ENCODE results near the gene OTOP1. TPM values are rescaled to one million over a fixed set of nuclear protein-coding genes. Genes with fewer than 3 reads are reported as not detected.
A peak's percentile ranks its signal among the peaks of the same experiment; 100 is the strongest.
"Not testable (repeated sequence)": the region's sequence is repeated elsewhere in the genome, so short reads cannot be mapped to it uniquely, and the experiment has no call there.

OTOP1 gene
- total RNA-seq, 4 donors from 2014 or later = not detected

DNA sequence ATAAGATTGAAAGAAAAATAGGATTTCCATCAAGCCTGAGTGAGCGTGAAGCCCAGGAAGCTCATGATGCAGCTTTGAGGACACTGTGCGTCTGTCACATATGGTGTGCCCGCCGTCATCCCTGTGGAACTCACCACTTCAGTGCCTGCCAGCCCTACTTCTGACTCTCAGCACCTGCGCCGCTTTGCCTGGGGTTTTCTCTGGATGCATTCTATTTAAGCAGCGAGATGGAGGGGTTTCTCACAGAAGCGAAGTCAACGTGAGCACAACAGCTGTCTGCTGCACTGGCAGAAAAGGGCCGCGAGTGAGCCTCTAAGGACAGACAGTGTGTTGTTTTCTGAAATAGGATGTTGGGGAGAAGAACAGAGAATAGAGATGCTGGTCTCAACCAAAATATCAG lies 27.5 kb upstream of the OTOP1 start:
- Histone ChIP-seq H3K36me3 (no peaks in the 10 kb centered on the region), H3K4me1 (peaks cover 0 to 4% (median under 1%) of the 10 kb centered on the region in 4 donors), H3K27me3 (no peaks in the 10 kb centered on the region), H3K9me3 (no peaks in the 10 kb centered on the region), H3K4me3 (no peak overlapping the region), H3K27ac (no peak overlapping the region)
- in situ Hi-C loops (cut with MboI; ENCODE audit: low pct_ligation_motif_present in 1 of 4, low pct_unique_long_range_greater_than_20kb in 1 of 4, low sequenced_read_pairs in 3 of 4) (loop anchor here in 3 of 4 donors (10.0 kb wide), 2 partner anchors 81 to 91 kb away; no protein-coding TSS in a partner anchor), intact Hi-C loops (cut with DNase I; ENCODE audit: low total_unique reads) (no loop called here)
- TF ChIP-seq POLR2AphosphoS5 (IDR thresholded peaks at IDR 0.05) = no peak
- TF ChIP-seq POLR2A (IDR thresholded peaks at IDR 0.05) = no peak
- no peak for TF ChIP-seq EP300 (IDR thresholded peaks at IDR 0.05; ENCODE audit: low read depth)
- TF ChIP-seq, protein P1, sequence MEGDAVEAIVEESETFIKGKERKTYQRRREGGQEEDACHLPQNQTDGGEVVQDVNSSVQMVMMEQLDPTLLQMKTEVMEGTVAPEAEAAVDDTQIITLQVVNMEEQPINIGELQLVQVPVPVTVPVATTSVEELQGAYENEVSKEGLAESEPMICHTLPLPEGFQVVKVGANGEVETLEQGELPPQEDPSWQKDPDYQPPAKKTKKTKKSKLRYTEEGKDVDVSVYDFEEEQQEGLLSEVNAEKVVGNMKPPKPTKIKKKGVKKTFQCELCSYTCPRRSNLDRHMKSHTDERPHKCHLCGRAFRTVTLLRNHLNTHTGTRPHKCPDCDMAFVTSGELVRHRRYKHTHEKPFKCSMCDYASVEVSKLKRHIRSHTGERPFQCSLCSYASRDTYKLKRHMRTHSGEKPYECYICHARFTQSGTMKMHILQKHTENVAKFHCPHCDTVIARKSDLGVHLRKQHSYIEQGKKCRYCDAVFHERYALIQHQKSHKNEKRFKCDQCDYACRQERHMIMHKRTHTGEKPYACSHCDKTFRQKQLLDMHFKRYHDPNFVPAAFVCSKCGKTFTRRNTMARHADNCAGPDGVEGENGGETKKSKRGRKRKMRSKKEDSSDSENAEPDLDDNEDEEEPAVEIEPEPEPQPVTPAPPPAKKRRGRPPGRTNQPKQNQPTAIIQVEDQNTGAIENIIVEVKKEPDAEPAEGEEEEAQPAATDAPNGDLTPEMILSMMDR (IDR thresholded peaks at IDR 0.05) = no peak
- WGBS, 2 donors (ENCODE audit: low coverage in 1 of 2) = 86 to 96% methylated on average over 4 to 11 of the region's 11 CpGs
- DNase-seq = no peak

DNA sequence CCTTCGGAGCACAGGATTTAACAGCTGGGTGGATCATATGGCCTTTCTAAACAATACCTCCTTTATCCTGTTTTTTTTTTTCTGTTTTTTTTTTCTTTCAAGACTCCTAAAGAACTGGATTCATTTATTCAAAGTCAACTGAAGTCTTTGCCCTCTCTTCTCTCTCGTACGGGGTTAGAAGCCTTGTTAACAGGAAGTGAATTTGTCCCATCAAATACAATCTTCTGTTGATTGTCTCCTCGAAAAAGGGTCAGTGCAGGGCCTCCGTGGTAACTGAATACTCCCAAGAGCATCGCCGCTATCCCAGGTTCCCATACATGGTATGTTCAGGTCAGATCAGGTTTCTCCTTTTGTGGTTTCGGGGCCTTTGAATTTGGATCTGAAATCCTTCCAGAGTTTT lies 23.1 kb upstream of the OTOP1 start:
- no peak overlapping the region for H3K4me3 ChIP-seq
- intact Hi-C loops (cut with DNase I; ENCODE audit: low total_unique reads) = no loop called here
- DNase-seq = no peak
- TF ChIP-seq EP300 (IDR thresholded peaks at IDR 0.05; ENCODE audit: low read depth) (no peak), POLR2A (IDR thresholded peaks at IDR 0.05) (no peak), POLR2AphosphoS5 (IDR thresholded peaks at IDR 0.05) (no peak)
- TF ChIP-seq, protein P1 (IDR thresholded peaks at IDR 0.05) = no peak
- no peaks in the 10 kb centered on the region for H3K9me3 ChIP-seq
- no peaks in the 10 kb centered on the region for H3K36me3 ChIP-seq
- in situ Hi-C loops (cut with MboI; ENCODE audit: low pct_ligation_motif_present in 1 of 4, low pct_unique_long_range_greater_than_20kb in 1 of 4, low sequenced_read_pairs in 3 of 4) = loop anchor here in 3 of 4 donors (10.0 kb wide), 2 partner anchors 85 to 95 kb away; no protein-coding TSS in a partner anchor
- 74 to 86% methylated on average over 5 to 8 of the region's 8 CpGs for WGBS, 2 donors (ENCODE audit: low coverage in 1 of 2)
- peaks cover 7 to 24% (median 19%) of the 10 kb centered on the region in 4 donors for H3K4me1 ChIP-seq
- H3K27me3 ChIP-seq = no peaks in the 10 kb centered on the region
- H3K27ac ChIP-seq = no peak overlapping the region

DNA sequence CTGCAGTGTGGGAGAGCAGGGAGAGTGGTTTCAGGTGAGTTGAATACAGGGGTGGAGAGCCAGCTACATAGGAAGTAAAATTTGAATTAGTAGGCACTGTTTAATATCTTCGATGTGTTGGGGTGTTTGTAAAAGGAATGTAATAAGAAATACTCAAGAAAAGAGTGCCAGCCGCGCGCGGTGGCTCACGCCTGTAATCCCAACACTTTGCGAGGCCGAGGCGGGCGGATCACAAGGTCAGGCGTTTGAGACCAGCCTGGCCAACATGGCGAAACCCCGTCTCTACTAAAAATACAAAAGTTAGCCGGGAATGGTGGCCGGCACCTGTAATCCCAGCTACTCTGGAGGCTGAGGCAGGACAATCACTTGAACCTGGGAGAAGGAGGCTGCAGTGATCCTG lies 22.6 kb upstream of the OTOP1 start:
- H3K4me3 ChIP-seq; DNase-seq; H3K9me3 ChIP-seq; H3K27me3 ChIP-seq; H3K36me3 ChIP-seq; in situ Hi-C loops (cut with MboI; ENCODE audit: low pct_ligation_motif_present in 1 of 4, low pct_unique_long_range_greater_than_20kb in 1 of 4, low sequenced_read_pairs in 3 of 4); intact Hi-C loops (cut with DNase I; ENCODE audit: low total_unique reads): not testable (repeated sequence)
- peaks cover 7 to 24% (median 19%) of the 10 kb centered on the region in 4 donors for H3K4me1 ChIP-seq
- WGBS, 2 donors (ENCODE audit: low coverage in 1 of 2) = 93 to 98% methylated on average over 15 of the region's 15 CpGs
- peak overlapping the region in 3 of 4 donors; percentile 90 to 94 (median 93) for H3K27ac ChIP-seq

DNA sequence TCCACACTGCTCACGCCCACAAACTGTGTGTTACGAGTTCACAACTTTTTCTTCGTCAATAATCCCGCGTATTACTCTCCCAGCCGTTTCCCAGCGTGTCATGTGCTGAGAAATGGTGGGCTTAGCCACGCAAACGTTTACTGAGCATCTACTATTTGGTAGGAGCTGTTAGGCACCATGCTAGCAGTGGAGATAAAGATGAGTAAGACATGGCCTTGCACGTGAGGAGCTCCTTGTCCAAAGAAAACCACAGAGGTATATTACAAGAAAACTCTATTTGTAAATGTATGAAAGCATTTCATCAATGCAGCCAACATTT lies 22.1 kb upstream of the OTOP1 start:
- H3K4me1 ChIP-seq = peaks cover 7 to 24% (median 19%) of the 10 kb centered on the region in 4 donors
- WGBS, 2 donors (ENCODE audit: low coverage in 1 of 2) = 0 to 22% methylated on average over 3 to 10 of the region's 10 CpGs
- H3K4me3 ChIP-seq = peak overlapping the region; percentile 59 to 85 (median 76)
- no peaks in the 10 kb centered on the region for H3K27me3 ChIP-seq
- intact Hi-C loops (cut with DNase I; ENCODE audit: low total_unique reads) = no loop called here
- in situ Hi-C loops (cut with MboI; ENCODE audit: low pct_ligation_motif_present in 1 of 4, low pct_unique_long_range_greater_than_20kb in 1 of 4, low sequenced_read_pairs in 3 of 4) = no loop called here
- no peak for TF ChIP-seq POLR2A (IDR thresholded peaks at IDR 0.05)
- TF ChIP-seq, protein P1 (IDR thresholded peaks at IDR 0.05) = no peak
- TF ChIP-seq POLR2AphosphoS5 (IDR thresholded peaks at IDR 0.05) = no peak
- no peak for TF ChIP-seq EP300 (IDR thresholded peaks at IDR 0.05; ENCODE audit: low read depth)
- DNase-seq = no peak
- peaks cover 0 to 4% (median 0%) of the 10 kb centered on the region in 4 donors for H3K36me3 ChIP-seq
- H3K9me3 ChIP-seq = no peaks in the 10 kb centered on the region
- peak overlapping the region; percentile 90 to 94 (median 92) for H3K27ac ChIP-seq

Data from transverse colon (tissue), 4 donors.